Measurements from ENCODE around the gene SLC44A5. TPM values are rescaled to one million over a fixed set of nuclear protein-coding genes. Genes with fewer than 3 reads are reported as not detected.
"Not testable (repeated sequence)": the region's sequence is repeated elsewhere in the genome, so short reads cannot be mapped to it uniquely, and the experiment has no call there.

SLC44A5 gene
- polyA plus RNA-seq, 2 of the 4 experiments (the other 2 are of a cell fraction), result 0.10 to 1.5 TPM

GRCh38 chr1:75487399-75487798 is 123.5 kb downstream of the SLC44A5 start:
- FAIRE-seq, result no peak
- DNase-seq (ENCODE audit: low read depth in 1 of 2, low spot score in 1 of 2), result no peak
- TF ChIP-seq POLR2A (IDR thresholded peaks at IDR 0.05; ENCODE audit: low read length), result no peak
- no peak for TF ChIP-seq FOXS1 (CRISPR knock-in tag; IDR thresholded peaks at IDR 0.05)
- no peak for TF ChIP-seq FOSL2 (IDR thresholded peaks at IDR 0.05)
- TF ChIP-seq FOSL2 (CRISPR knock-in tag; IDR thresholded peaks at IDR 0.05), result no peak
- TF ChIP-seq TP53 (CRISPR knock-in tag; IDR thresholded peaks at IDR 0.05), result no peak
- no peak for TF ChIP-seq REST (IDR thresholded peaks at IDR 0.05)
- TF ChIP-seq JUNB (IDR thresholded peaks at IDR 0.05), result no peak
- TF ChIP-seq RARB (CRISPR knock-in tag; IDR thresholded peaks at IDR 0.05), result no peak
- TF ChIP-seq PBX3 (IDR thresholded peaks at IDR 0.05), result no peak
- no peak for TF ChIP-seq MAX (IDR thresholded peaks at IDR 0.05)
- TF ChIP-seq SREBF2 (IDR thresholded peaks at IDR 0.05), result no peak
- TF ChIP-seq HEYL (CRISPR knock-in tag; IDR thresholded peaks at IDR 0.05), result no peak
- TF ChIP-seq KDM1A (IDR thresholded peaks at IDR 0.05; ENCODE audit: low read depth), result no peak
- TF ChIP-seq EHMT2 (IDR thresholded peaks at IDR 0.05; ENCODE audit: low read depth), result no peak
- TF ChIP-seq FOSB (CRISPR knock-in tag; IDR thresholded peaks at IDR 0.05), result no peak
- no peak for TF ChIP-seq NFE2L2 (conservative IDR thresholded peaks at IDR 0.05; ENCODE audit: low read length)
- TF ChIP-seq HOXB5 (CRISPR knock-in tag; IDR thresholded peaks at IDR 0.05), result no peak
- TF ChIP-seq ESRRA (IDR thresholded peaks at IDR 0.05; ENCODE audit: borderline replicate concordance, low read length), result no peak
- no peak for TF ChIP-seq TFCP2L1 (CRISPR knock-in tag; IDR thresholded peaks at IDR 0.05)
- TF ChIP-seq HOXB13 (CRISPR knock-in tag; IDR thresholded peaks at IDR 0.05; ENCODE audit: low read depth), result no peak
- TF ChIP-seq CBX8 (IDR thresholded peaks at IDR 0.05), result no peak
- CTCF ChIA-PET, result no interaction called here
- Histone ChIP-seq H3K4me2 (no peak overlapping the region), H3K4me1 (no peaks in the 10 kb centered on the region), H3K9me3 (no peaks in the 10 kb centered on the region), H3K4me3 (no peak overlapping the region), H3K27ac (no peak overlapping the region)
- no peak for ATAC-seq
- 16% methylated on average over 4 of the region's 4 CpGs for WGBS (ENCODE audit: missing lambda C conversion rate)
- POLR2A ChIA-PET, result no interaction called here

- Histone ChIP-seq H3K4me2 (no peak overlapping the region), H3K27ac (no peak overlapping the region), H3K9me3 (no peaks in the 10 kb centered on the region), H3K4me3 (no peak overlapping the region), H3K4me1 (no peaks in the 10 kb centered on the region)
- WGBS (ENCODE audit: missing lambda C conversion rate), result no CpG with 5 or more reads among the region's 1 CpG
- DNase-seq (ENCODE audit: low read depth in 1 of 2, low spot score in 1 of 2), result no peak
- ATAC-seq, result no peak
- POLR2A ChIA-PET, result no interaction called here
- TF ChIP-seq ZFP36 (IDR thresholded peaks at IDR 0.05; ENCODE audit: borderline replicate concordance, partially characterized antibody), result no peak
- TF ChIP-seq JUNB (IDR thresholded peaks at IDR 0.05), result no peak
- CTCF ChIA-PET, result no interaction called here
- no peak for FAIRE-seq
These were observed 126.1 kb downstream of the SLC44A5 start for GRCh38 chr1:75484789-75485188.

- DNase-seq (ENCODE audit: low read depth in 1 of 2, low spot score in 1 of 2), result no peak
- CTCF ChIA-PET, result no interaction called here
- no peaks in the 10 kb centered on the region for H3K4me1 ChIP-seq
- no peak overlapping the region for H3K4me3 ChIP-seq
- ATAC-seq, result no peak
- no peak overlapping the region for H3K4me2 ChIP-seq
- TF ChIP-seq FOSL2 (IDR thresholded peaks at IDR 0.05) (no peak), FOSL2 (CRISPR knock-in tag; IDR thresholded peaks at IDR 0.05) (no peak), MAX (IDR thresholded peaks at IDR 0.05) (no peak), BCL3 (IDR thresholded peaks at IDR 0.05) (no peak), ZNF302 (CRISPR knock-in tag; IDR thresholded peaks at IDR 0.05) (no peak), POLR2AphosphoS2 (conservative IDR thresholded peaks at IDR 0.05; ENCODE audit: low read length) (no peak), MYC (IDR thresholded peaks at IDR 0.05; ENCODE audit: borderline replicate concordance, low read length) (no peak), CBX8 (IDR thresholded peaks at IDR 0.05) (no peak), HOXB13 (CRISPR knock-in tag; IDR thresholded peaks at IDR 0.05; ENCODE audit: low read depth) (no peak), RCOR1 (IDR thresholded peaks at IDR 0.05; ENCODE audit: low read depth, low read length) (no peak), JUN (IDR thresholded peaks at IDR 0.05) (no peak)
- no peak overlapping the region for H3K27ac ChIP-seq
- POLR2A ChIA-PET, result no interaction called here
- no peaks in the 10 kb centered on the region for H3K9me3 ChIP-seq
- 5% methylated on average over 2 of the region's 2 CpGs for WGBS (ENCODE audit: missing lambda C conversion rate)
- no peak for FAIRE-seq
These were observed 128.0 kb downstream of the SLC44A5 start for GRCh38 chr1:75482951-75483350.

- H3K4me2 ChIP-seq; H3K27ac ChIP-seq; ATAC-seq; H3K4me3 ChIP-seq; CTCF ChIA-PET; H3K4me1 ChIP-seq; H3K9me3 ChIP-seq; POLR2A ChIA-PET; DNase-seq (ENCODE audit: low read depth in 1 of 2, low spot score in 1 of 2); FAIRE-seq: not testable (repeated sequence)
- WGBS (ENCODE audit: missing lambda C conversion rate), result 93% methylated on average over 3 of the region's 12 CpGs
These were observed 134.4 kb downstream of the SLC44A5 start for GRCh38 chr1:75476486-75476885.
